ENCODE results near the gene CTSA. TPM values are rescaled to one million over a fixed set of nuclear protein-coding genes. Genes with fewer than 3 reads are reported as not detected.
A peak's percentile ranks its signal among the peaks of the same experiment; 100 is the strongest.

Gene CTSA
- total and polyA plus RNA-seq, 9 of the 15 experiments (the other 6 are each of a cell fraction or from before 2014, with no cell fraction given): 8.8 to 61.7 (median 28.3) TPM

GRCh38 chr20:45944151-45944964 is 53.2 kb downstream of the CTSA start (continued):
- TF ChIP-seq ATF1 (CRISPR knock-in tag; IDR thresholded peaks at IDR 0.05) (no peak), ATF1 (tag; IDR thresholded peaks at IDR 0.05) (peak; percentile 59), XRCC3 (IDR thresholded peaks at IDR 0.05) (no peak), FOXK2 (conservative IDR thresholded peaks at IDR 0.05 in 1 of 2, IDR thresholded peaks at IDR 0.05 in 1 of 2; ENCODE audit: low read depth in 2 of 2) (0 out of 4 replicates have a peak, but pooled peaks of 1 of the 2 experiments have one; percentile 20), TCF7 (IDR thresholded peaks at IDR 0.05; ENCODE audit: borderline replicate concordance) (no peak), NFE2 (IDR thresholded peaks at IDR 0.05; ENCODE audit: low read depth) (peak; percentile 98), NEUROD1 (IDR thresholded peaks at IDR 0.05; ENCODE audit: borderline replicate concordance, low read depth, low read length, partially characterized antibody) (no peak), CEBPG (CRISPR knock-in tag; IDR thresholded peaks at IDR 0.05) (no peak), CEBPG (tag; conservative IDR thresholded peaks at IDR 0.05 in 1 of 2, IDR thresholded peaks at IDR 0.05 in 1 of 2) (peak in 1 of 2 experiments; percentile 49; a peak in 2 of 4 replicates), KAT2B (IDR thresholded peaks at IDR 0.05; ENCODE audit: low read depth, low read length) (no peak), CCAR2 (IDR thresholded peaks at IDR 0.05; ENCODE audit: low read depth, low read length) (no peak), MAFG (tag; conservative IDR thresholded peaks at IDR 0.05) (peak; percentile 97), RCOR1 (IDR thresholded peaks at IDR 0.05; ENCODE audit: borderline replicate concordance in 1 of 2, low read depth in 2 of 2, low read length in 2 of 2) (peak; percentile 19 to 64; a peak in 2 of 4 replicates), ZNF589 (CRISPR knock-in tag; IDR thresholded peaks at IDR 0.05; ENCODE audit: low read depth) (no peak), SMARCA4 (IDR thresholded peaks at IDR 0.05) (peak; percentile 89), ZNF316 (IDR thresholded peaks at IDR 0.05) (peak; percentile 99), ZFX (CRISPR knock-in tag; IDR thresholded peaks at IDR 0.05) (no peak), CEBPB (tag; IDR thresholded peaks at IDR 0.05) (peak; percentile 86), SIN3A (IDR thresholded peaks at IDR 0.05; ENCODE audit: borderline replicate concordance in 2 of 2, control insufficient read depth in 1 of 2, low read depth in 2 of 2, low read length in 2 of 2) (no peak), BACH1 (tag; IDR thresholded peaks at IDR 0.05) (peak; percentile 94), TRIM24 (IDR thresholded peaks at IDR 0.05) (peak in 1 of 2 experiments; percentile 59; a peak in 2 of 4 replicates), LCOR (CRISPR knock-in tag; IDR thresholded peaks at IDR 0.05) (peak; percentile 43; the same call in 1 of the 2 replicates), MTA1 (IDR thresholded peaks at IDR 0.05; ENCODE audit: borderline replicate concordance) (peak; percentile 49; the same call in 1 of the 2 replicates), ZNF280A (IDR thresholded peaks at IDR 0.05; ENCODE audit: low read depth, partially characterized antibody) (no peak), ATF3 (IDR thresholded peaks at IDR 0.05) (peak; percentile 95), ATF3 (CRISPR knock-in tag; conservative IDR thresholded peaks at IDR 0.05) (peak; percentile 78; the same call in 1 of the 2 replicates), ZNF384 (IDR thresholded peaks at IDR 0.05; ENCODE audit: low read depth, low read length) (no peak), ZKSCAN8 (CRISPR knock-in tag; IDR thresholded peaks at IDR 0.05) (peak; percentile 97), NFE2L1 (tag; IDR thresholded peaks at IDR 0.05; ENCODE audit: borderline replicate concordance, low read depth) (peak; percentile 74)

Data from K562 (cell line).